Mononuclear cell (primary cell): ENCODE results near the gene CAPNS1. TPM values are rescaled to one million over a fixed set of nuclear protein-coding genes. Genes with fewer than 3 reads are reported as not detected.
"Not testable (repeated sequence)": the region's sequence is repeated elsewhere in the genome, so short reads cannot be mapped to it uniquely, and the experiment has no call there.

Source experiments
- H3K27me3 ChIP-seq: 2 replicates; pipeline ENCODE4 v1.6.0; 2011; ENCODE audit warnings: low read length, control low read depth; ENCODE audit not compliant: insufficient read depth
- H3K4me1 ChIP-seq: 2 replicates; pipeline ENCODE4 v1.5.1; 2011; ENCODE audit warnings: mild to moderate bottlenecking, low read length, control low read depth; ENCODE audit not compliant: insufficient read depth
- H3K4me3 ChIP-seq: 2 replicates; pipeline ENCODE4 v1.5.1; 2011; ENCODE audit warnings: mild to moderate bottlenecking, low read length, moderate library complexity
- H3K9me3 ChIP-seq: 2 replicates; pipeline ENCODE4 v1.5.1; 2011; ENCODE audit warnings: low read depth, mild to moderate bottlenecking, control low read depth, low read length
- total RNA-seq: library from RNA; depleted of rRNA; stranded (reverse); fragments of >200 nt; gene quantifications from one replicate; pipeline ENCODE4 v1.2.3, GENCODE V29; 2012

CAPNS1 gene
- total RNA-seq, 1 donor: 227 TPM

DNA sequence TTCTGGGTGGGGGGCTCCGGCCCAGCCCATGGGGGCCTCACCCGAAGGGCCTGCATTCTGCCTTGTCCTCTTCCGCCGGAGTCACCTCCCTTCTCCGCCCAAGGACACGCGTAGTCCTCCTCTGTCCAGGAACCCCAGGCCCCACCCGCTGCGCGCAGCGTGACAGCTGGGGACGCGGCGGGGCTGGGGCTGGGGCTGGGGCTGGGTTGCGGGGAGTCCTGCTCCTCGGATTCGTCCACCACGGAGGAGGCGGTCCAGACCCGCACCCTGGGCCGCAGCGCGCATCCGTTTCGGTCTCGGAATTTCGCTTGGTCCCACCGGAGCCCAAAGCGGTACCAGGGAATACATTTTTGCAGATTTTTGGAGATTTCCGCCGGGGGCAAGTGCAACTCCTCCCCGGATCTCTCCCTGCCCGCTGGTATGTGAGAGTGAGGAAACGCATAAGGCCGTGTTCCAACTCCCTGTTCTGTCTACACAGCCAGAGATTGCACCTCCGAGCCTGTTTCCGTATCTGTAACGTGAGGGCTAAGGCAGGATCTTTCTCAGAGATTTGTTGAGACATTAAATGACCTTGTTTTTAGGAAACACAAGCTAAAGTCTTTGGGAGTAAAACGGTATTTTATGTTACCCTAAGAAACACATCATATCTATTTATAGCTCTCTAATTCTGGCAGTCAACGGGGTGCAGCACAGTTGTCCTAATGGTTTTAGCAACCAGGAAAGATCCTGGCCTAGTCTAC lies 12.7 kb downstream of the CAPNS1 start, which contains the start of gene COX7A1:
Gene COX7A1, minus strand, starts transcription at position 96 of the 740 bp plus-strand sequence. Its CDS starts 40 bp downstream, at position 56.
- H3K27me3 ChIP-seq: no peaks in the 10 kb centered on the region
- H3K4me3 ChIP-seq: no peak within 1 kb of the TSS
- H3K4me1 ChIP-seq: no peaks in the 10 kb centered on the region
- H3K9me3 ChIP-seq: no peaks in the 10 kb centered on the region

DNA sequence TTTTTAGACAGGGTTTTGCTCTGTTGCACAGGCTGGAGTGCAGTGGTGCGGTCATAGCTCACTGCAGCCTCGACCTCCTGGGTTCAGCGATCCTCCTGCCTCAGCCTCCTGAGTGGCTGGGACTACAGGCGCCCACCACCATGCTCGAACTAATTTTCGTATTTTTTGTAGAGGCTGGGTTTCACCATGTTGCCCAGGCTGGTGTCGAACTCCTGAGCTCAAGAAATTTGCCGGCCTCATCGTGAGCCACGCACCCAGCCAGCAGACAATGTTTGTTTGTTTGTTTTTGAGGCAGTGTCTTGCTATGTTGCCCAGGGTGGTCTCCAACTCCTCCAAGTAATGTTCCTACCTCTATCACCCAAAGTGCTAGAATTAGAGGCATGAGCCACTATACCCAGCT lies 13.3 kb downstream of the CAPNS1 start:
- Histone ChIP-seq H3K9me3 (no peaks in the 10 kb centered on the region), H3K4me1 (no peaks in the 10 kb centered on the region), H3K4me3 (no peak overlapping the region), H3K27me3 (no peaks in the 10 kb centered on the region)

DNA sequence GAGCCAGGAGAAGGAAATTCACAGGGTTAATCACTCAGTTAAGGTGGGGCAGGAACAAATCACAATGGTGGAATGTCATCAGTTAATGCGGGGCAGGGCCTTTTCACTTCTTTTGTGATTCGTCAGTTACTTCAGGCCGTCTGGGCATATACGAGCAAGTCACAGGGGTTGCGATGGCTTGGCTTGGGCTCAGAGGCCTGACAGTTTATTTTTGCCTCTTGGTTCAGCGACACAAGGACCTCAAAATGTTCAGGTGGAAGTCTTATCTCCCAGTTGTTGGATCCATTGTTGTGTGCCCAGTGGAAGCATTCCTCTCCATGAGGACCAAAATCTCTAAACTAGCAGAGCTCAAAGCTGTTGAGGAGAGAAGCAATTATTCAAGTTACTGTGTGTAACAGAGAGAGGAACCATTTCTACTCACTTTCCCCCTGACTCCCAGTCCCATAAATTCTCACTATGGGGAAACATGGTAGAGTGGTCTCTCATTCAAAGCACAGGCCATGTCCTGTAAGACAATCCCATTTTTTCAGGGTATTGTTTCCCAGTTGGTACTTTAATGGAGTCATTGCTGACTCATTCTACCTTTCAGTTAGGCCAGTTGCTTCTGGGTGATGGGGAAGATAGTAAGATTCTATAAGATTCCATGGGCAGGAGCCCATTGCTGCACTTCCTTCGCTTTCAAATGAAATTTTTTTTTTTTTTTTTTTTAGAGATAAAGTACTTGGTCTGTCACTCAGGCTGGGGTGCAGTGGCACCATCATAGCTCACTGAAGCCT lies 21.1 kb downstream of the CAPNS1 start:
- H3K27me3 ChIP-seq: no peaks in the 10 kb centered on the region
- H3K4me1 ChIP-seq: no peaks in the 10 kb centered on the region
- no peak overlapping the region for H3K4me3 ChIP-seq
- H3K9me3 ChIP-seq: no peaks in the 10 kb centered on the region

DNA sequence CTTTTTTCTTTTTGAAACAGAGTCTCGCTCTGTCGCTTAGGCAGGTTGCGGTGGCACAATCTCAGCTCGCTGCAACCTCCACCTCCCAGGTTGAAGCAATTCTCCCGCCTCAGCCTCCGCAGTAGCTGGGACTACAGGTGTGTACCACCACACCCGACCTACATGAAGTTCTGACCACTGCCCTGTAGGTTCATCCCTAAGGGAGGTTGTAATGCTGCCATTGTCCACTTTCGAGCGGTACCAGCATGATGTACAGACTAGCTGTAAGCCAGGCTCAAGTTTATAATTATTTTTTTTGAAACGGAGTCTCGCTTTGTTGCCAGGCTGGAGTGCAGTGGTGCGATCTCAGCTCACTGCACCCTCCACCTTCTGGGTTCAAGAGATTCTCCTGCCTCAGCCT lies 23.9 kb downstream of the CAPNS1 start:
- no peaks in the 10 kb centered on the region for H3K27me3 ChIP-seq
- H3K4me3 ChIP-seq: no peak overlapping the region
- H3K9me3 ChIP-seq: no peaks in the 10 kb centered on the region
- no peaks in the 10 kb centered on the region for H3K4me1 ChIP-seq

DNA sequence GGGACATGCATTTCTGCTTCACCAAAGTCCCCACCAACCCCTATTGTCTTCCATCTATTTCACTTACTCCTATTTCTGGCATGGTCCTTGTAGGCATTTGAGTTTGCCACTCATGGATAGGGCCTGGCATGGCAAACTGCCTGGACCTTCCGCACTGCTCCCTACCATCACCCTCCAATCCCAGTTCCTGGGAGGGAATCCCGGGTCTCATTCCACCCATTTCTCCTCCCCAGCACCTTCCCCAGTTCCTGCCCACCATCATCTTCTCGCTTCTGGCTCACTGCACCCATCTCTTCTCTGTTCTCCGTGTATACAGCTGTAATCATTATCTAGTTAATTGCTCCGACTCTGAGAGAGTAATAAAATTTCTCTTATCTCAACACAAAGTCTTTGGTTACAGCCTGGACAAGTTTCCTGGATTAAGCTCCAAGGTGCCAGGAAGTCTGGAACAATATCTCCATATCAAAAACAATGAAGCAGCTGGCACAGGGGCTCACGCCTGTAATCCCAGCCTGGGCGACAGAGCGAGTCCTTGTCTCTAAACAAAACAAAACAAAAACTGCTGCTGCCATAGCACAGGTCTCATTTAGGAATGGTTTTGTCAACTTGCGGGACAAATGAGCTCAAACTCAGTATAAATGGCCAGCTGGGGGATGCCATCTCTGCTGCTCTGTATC lies 29.4 kb downstream of the CAPNS1 start:
- Histone ChIP-seq H3K9me3 (no peaks in the 10 kb centered on the region), H3K27me3 (no peaks in the 10 kb centered on the region), H3K4me3 (no peak overlapping the region)

DNA sequence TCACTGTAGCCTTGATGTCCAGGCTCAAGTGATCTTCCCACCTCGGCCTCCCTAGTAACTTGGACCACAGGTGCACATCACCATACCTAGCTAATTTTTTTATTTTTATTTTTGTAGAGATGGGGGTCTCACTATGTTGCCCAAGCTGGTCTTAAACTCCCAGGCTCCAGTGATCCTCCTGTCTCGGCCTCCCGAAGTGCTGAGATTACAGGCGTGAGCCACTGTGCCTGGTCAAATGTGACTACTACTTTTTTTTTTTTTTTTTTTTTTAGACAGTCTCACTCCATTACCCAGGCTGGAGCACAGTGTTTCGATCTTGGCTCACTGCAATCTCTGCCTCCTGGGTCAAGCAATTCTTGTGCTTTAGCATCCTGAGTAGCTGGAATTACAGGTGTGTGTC lies 33.0 kb downstream of the CAPNS1 start:
- Histone ChIP-seq H3K4me3 (no peak overlapping the region), H3K9me3 (no peaks in the 10 kb centered on the region), H3K4me1 (peaks cover 4% of the 10 kb centered on the region), H3K27me3 (no peaks in the 10 kb centered on the region)

More for the DNA sequence above, 29.4 kb downstream of the CAPNS1 start:
- peaks cover 4% of the 10 kb centered on the region for H3K4me1 ChIP-seq

DNA sequence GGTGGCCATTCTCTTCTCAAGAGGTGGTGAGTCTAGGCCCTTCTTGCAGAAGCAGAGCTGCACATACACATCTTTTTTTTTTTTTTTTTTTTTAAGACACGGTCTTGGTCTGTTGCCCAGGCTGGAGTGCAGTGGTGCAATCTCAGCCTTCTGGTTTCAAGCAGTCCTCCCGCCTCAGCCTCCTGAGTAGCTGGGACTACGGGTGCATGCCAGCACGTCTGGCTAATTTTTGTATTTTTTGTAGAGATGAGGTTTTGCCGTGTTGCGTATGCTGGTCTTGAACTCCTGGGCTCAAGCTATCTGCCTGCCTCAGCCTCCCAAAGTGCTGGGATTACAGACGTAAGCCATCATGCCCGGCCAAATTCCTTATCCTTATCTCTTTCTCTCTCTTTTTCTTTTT lies 34.0 kb downstream of the CAPNS1 start:
- not testable (repeated sequence) for H3K4me1 ChIP-seq, H3K27me3 ChIP-seq, H3K4me3 ChIP-seq, H3K9me3 ChIP-seq

DNA sequence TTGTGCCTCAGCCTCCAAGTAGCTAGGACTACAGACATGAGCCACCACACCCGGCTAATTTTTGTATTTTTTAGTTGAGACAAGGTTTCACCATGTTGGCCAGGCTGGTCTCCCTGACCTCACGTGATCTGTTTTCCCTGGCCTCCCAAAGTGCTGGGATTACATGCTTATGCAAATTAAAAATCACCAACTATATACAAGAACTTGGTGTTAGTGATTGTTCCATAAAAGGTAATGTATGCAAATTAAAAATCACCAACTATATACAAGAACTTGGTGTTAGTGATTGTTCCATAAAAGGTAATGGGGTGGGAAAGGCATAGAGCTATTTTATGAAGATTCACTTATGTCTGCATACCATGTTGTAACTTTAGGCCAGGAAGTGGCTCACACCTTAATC lies 39.2 kb downstream of the CAPNS1 start:
- H3K4me1 ChIP-seq, H3K27me3 ChIP-seq, H3K9me3 ChIP-seq, H3K4me3 ChIP-seq: not testable (repeated sequence)

DNA sequence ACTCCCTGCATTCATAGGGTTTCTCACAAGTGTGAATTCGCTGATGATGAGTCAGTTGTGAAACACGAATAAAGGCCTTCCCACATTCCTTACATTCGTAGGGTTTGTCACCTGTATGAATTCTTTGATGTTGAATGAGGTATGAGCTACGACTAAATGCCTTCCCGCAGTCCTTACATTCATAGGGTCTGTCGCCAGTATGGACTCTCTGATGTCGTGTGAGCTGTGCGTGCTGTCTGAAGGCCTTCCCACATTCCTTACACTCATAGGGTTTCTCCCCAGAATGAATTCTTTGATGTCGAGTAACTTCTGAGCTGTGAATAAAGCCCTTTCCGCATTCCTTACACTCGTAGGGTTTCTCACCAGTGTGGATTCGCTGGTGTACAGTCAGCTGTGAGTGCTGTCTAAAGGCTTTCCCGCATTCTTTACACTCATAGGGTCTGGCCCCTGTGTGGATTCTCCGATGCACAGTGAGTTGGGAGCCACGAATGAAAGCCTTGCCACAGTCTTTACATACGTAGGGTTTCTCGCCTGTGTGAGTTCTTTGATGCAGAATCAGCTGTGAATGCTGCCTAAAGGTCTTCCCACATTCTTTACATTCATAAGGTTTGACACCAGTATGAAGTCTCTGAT lies 42.9 kb downstream of the CAPNS1 start:
- Histone ChIP-seq H3K27me3 (no peaks in the 10 kb centered on the region), H3K4me1 (no peaks in the 10 kb centered on the region), H3K9me3 (no peaks in the 10 kb centered on the region)

DNA sequence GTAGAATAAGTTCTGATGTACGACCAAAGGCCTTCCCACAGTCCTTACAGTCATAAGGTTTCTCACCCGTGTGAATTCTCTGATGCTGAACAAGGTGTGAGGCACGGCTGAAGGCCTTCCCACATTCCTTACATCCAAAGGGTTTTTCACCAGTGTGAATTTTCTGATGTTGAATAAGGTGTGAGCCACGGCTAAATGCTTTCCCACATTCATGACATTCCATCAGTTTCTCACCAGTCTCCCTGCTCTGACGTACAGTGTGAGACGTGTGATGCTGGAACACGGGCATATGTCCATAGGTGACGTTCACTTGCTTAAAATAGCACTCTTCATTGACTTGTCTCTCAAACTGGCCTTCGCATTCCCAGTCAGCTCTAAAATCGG lies 43.4 kb downstream of the CAPNS1 start:
- Histone ChIP-seq H3K4me1 (no peaks in the 10 kb centered on the region), H3K9me3 (no peaks in the 10 kb centered on the region), H3K4me3 (no peak overlapping the region), H3K27me3 (no peaks in the 10 kb centered on the region)

More for the DNA sequence above, 42.9 kb downstream of the CAPNS1 start:
- H3K4me3 ChIP-seq: no peak overlapping the region

DNA sequence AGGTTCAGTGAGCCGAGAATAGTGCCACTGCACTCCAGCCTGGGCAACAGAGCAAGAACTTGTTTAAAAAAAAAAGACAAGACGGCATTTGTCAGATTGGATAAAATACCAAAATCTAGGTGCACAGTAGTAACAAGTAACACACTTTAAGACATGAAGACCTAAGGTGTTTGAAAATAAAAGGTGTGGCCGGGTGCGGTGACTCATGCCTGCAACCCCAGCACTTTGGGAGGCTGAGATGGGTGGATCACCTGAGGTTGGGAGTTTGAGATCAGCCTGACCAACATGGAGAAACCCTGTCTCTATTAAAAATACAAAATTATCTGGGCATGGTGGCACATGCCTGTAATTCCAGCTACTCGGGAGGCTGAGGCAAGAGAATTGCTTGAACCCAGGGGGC lies 46.9 kb downstream of the CAPNS1 start:
- H3K4me1 ChIP-seq, H3K9me3 ChIP-seq, H3K27me3 ChIP-seq, H3K4me3 ChIP-seq: not testable (repeated sequence)

DNA sequence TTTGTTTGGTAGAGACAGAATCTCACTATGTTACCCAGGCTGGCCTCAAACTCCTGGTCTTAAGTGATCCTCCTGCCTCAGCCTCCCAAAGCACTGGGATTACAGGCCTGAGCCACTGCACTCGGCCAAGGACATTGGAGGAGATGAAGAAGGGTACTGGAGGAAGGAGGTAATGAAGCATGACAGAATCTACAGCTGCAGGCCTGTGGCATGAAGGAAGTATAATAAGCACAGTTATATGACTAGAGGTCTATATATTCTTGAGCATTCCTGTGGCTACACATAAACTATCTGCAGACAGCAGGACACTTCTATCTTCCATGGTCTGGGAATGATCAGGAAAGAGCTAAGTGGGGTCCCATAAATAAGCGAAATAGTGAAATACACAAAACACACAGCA lies 56.4 kb downstream of the CAPNS1 start:
- Histone ChIP-seq H3K27me3 (no peaks in the 10 kb centered on the region), H3K9me3 (no peaks in the 10 kb centered on the region), H3K4me3 (no peak overlapping the region), H3K4me1 (no peaks in the 10 kb centered on the region)

DNA sequence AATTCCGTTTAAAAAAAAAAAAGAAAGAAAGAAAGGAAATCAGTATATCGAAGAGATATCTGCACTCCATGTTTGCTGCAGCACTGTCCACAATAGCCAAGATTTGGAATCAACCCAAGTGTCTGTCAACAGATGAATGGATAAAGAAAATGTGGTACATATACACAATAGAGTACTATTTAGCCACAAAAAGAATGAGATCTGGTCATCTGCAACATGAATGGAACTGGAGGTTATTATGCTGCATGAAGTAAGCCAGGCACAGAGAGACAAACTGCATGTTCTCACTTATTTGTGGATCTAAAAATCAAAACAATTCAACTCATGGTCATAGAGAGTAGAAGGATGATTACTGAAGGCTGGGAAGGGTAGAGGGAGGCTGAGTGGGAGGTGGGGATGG lies 58.3 kb downstream of the CAPNS1 start:
- Histone ChIP-seq H3K4me1 (no peaks in the 10 kb centered on the region), H3K9me3 (no peaks in the 10 kb centered on the region), H3K27me3 (no peaks in the 10 kb centered on the region), H3K4me3 (no peak overlapping the region)
